Left lung (tissue), 10 donors: ENCODE results near the gene PTPA. TPM values are rescaled to one million over a fixed set of nuclear protein-coding genes. Genes with fewer than 3 reads are reported as not detected.

Source experiments
- ATAC-seq: fragments of 200-7000 bp; cut with Tn5 transposase; one replicate; pipeline ENCODE4 v1.9.1; 2020; ENCODE audit warnings: moderate library complexity
- DNase-seq, 4 donors: peaks; one replicate each; pipeline ENCODE4 v3.0.0-alpha.2; 2013 to 2020
- H3K27ac ChIP-seq, 2 donors: fragments of 200-600 bp; sonication (generic) in 1 of 2; one replicate each; pipeline versions ENCODE4 v1.5.0 to v1.8.0; 2020 to 2021
- H3K27me3 ChIP-seq, 2 donors: fragments of 200-600 bp; sonication (generic) in 1 of 2; one replicate each; pipeline versions ENCODE4 v1.5.0 to v1.8.0; 2020 to 2021
- H3K36me3 ChIP-seq, 2 donors: fragments of 200-600 bp; sonication (generic) in 1 of 2; one replicate each; pipeline versions ENCODE4 v1.5.0 to v1.8.0; 2020 to 2021
- H3K4me1 ChIP-seq, 2 donors: fragments of 200-600 bp; one replicate each; pipeline ENCODE4 v1.8.0; 2021
- H3K4me3 ChIP-seq, 2 donors: fragments of 200-600 bp; sonication (generic) in 1 of 2; one replicate each; pipeline versions ENCODE4 v1.5.0 to v1.8.0; 2020 to 2021; ENCODE audit warnings: mild to moderate bottlenecking in 1 of 2
- H3K9me3 ChIP-seq, 2 donors: fragments of 200-600 bp; sonication (generic) in 1 of 2; one replicate each; pipeline versions ENCODE4 v1.5.0 to v1.8.0; 2020 to 2021
- intact Hi-C, 2 donors: fragments of 100-400 bp; cut with DNase I; formaldehyde crosslinking; loops; one replicate each; pipeline versions ENCODE4 v1.11.2 to v1.14.2; 2022
- polyA plus RNA-seq, 6 donors: library from polyadenylated mRNA; unstranded; fragments of 120-200 nt; gene quantifications; one replicate each; pipeline ENCODE4 v1.2.1, GENCODE V29; 2013; ENCODE audit not compliant: insufficient read length in 6 of 6
- total RNA-seq, 2 donors: library from RNA; stranded (reverse); fragmentation: NEBNext Ultra II Directional; extraction: Animal tissue kit (Norgen Biotek cat#: 25700); gene quantifications; one replicate each; pipeline ENCODE4 v1.2.1, GENCODE V29; 2021
- TF ChIP-seq, protein P1 (sequence below), 2 donors: fragments of 200-600 bp; sonication (generic) in 1 of 2; IDR thresholded peaks; one replicate each; pipeline versions ENCODE4 v1.5.0 to v1.8.0; 2021; ENCODE audit warnings: antibody characterized with exemption in 2 of 2
- donor health status: DM: no; HTN: yes; CAD: no.
- donor health status: DM: no; HTN: no; CAD: no.

Gene PTPA
- total and polyA plus RNA-seq, 8 donors, result 120 to 148 (median 140) TPM

DNA sequence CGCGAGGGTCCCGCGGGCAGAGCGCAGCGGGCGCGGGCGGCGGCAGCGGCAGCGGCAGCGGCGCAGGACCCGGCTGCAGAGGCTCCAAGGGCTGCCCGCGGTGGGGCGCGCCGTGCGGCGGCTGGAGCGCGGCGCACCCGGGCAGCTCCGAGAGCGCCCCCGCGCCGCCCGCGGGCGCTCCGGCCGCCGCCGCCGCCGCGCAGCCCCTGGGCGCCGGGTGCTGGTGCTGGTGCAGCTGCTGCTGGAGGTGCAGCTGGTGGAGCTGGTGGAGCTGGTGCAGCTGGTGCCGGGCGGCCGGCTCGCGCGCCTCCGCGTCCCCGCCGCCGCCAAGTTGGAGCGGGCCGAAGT is 66.2 kb downstream of the PTPA start:
- Histone ChIP-seq H3K27me3 (peaks cover 0 to 20% of the 10 kb centered on the region in 2 donors), H3K9me3 (no peaks in the 10 kb centered on the region), H3K4me3 (peak overlapping the region; percentile 87 to 93), H3K4me1 (peaks cover 6 to 40% of the 10 kb centered on the region in 2 donors), H3K27ac (peak overlapping the region; percentile 88 to 93), H3K36me3 (no peaks in the 10 kb centered on the region)
- TF ChIP-seq, protein P1, sequence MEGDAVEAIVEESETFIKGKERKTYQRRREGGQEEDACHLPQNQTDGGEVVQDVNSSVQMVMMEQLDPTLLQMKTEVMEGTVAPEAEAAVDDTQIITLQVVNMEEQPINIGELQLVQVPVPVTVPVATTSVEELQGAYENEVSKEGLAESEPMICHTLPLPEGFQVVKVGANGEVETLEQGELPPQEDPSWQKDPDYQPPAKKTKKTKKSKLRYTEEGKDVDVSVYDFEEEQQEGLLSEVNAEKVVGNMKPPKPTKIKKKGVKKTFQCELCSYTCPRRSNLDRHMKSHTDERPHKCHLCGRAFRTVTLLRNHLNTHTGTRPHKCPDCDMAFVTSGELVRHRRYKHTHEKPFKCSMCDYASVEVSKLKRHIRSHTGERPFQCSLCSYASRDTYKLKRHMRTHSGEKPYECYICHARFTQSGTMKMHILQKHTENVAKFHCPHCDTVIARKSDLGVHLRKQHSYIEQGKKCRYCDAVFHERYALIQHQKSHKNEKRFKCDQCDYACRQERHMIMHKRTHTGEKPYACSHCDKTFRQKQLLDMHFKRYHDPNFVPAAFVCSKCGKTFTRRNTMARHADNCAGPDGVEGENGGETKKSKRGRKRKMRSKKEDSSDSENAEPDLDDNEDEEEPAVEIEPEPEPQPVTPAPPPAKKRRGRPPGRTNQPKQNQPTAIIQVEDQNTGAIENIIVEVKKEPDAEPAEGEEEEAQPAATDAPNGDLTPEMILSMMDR (IDR thresholded peaks at IDR 0.05), result no peak
- DNase-seq (no peak), ATAC-seq (no peak)
- intact Hi-C loops, result loop anchor here in 1 of 2 donors (5.0 to 10.0 kb wide), 2 partner anchors 305 to 437 kb away; no protein-coding TSS in a partner anchor

DNA sequence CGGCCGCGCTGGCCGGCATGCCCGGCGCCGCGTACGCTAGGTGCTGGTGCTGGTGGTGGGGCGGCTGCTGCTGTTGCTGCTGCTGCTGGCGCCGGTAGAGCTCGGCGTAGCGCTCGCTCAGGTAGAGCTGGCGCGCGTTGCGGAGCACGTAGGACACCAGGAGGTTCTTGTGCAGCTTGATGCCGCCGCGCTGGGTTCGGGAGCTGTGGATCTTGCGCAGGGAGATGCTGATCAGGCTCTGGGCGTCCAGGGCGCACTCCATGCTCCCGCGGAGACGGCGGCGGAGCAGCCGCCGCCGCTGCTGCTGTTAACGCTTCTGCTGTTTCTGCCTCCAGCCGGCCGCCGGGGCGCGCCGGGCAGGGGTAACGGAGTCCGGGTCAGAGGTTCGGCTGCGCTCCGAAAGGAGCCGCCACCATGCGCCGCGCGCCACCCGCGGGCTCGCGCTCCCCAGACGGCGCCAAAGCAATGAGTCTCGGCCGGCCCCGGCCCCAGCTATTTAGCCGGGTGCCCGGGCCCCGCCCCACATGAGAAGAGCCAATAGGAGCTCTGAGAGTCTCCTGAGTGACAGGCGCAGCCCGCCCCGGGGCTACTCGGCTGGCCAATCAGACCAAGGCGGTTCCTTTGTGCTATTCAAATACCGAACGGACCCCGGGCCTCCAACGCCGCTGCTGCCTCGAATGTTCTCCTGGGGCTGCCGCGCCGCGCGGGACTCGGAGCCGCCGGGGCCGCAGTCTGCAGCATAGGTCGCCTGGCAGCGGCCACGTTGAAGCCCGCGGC is 66.8 kb downstream of the PTPA start, which contains the start of gene IER5L:
TSS of gene IER5L (minus strand) at position 471 of the 777 bp plus-strand sequence. CDS start at position 262, 209 bp downstream.
- no peaks in the 10 kb centered on the region for H3K9me3 ChIP-seq
- no peaks in the 10 kb centered on the region for H3K36me3 ChIP-seq
- peak within 1 kb of the TSS; percentile 93 to 100 for H3K27ac ChIP-seq
- ATAC-seq, result peak; percentile 73
- H3K27me3 ChIP-seq, result peaks cover 0 to 19% of the 10 kb centered on the region in 2 donors
- peak within 1 kb of the TSS; percentile 87 to 93 for H3K4me3 ChIP-seq
- intact Hi-C loops, result loop anchor here in 1 of 2 donors (5.0 to 10.0 kb wide), 2 partner anchors 304 to 437 kb away; no protein-coding TSS in a partner anchor
- DNase-seq, result peak; percentile 94 to 97 (median 96)
- peaks cover 6 to 40% of the 10 kb centered on the region in 2 donors for H3K4me1 ChIP-seq
- TF ChIP-seq, protein P1 (IDR thresholded peaks at IDR 0.05), result no peak

DNA sequence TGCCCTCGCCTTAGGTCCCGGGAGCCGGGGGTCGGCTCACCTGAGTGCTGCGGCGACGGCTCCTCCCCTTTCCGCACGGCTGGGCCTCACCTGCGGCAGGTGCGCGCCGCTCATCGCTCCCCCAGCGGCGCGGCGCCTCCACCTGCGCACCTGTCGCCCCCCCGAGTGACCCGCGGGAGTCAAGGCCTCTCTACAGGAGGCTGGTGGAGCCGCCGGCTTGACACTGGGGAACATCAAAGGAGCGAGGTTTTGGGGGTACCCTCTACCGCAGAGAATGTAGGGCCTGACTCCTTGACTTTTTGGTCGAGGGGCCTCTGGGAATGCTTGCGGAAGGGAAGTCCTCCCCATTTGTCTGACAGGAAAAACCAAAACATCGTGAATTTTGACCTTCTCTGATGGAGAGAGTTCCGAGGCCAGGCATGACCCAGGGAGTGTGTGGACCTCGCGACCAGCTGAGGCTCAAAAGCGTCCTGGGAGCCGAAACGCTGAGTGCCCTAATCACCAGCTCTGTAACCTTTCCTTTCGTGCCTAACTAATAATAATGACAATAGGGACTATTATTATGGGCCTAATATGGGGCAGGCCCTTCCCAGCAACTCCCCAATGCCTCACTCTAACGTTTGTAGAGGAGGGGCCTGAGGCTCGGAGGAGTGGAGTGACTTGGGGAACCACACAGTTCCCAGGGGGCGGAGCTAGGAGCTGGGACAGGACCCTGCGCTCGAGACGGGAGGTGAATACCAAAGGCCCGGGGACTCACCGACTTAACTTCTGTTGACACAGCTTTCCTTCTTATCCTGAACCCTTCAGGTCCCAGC is 67.6 kb downstream of the PTPA start:
- intact Hi-C loops, result loop anchor here in 1 of 2 donors (5.0 to 10.0 kb wide), 2 partner anchors 304 to 436 kb away; no protein-coding TSS in a partner anchor

DNA sequence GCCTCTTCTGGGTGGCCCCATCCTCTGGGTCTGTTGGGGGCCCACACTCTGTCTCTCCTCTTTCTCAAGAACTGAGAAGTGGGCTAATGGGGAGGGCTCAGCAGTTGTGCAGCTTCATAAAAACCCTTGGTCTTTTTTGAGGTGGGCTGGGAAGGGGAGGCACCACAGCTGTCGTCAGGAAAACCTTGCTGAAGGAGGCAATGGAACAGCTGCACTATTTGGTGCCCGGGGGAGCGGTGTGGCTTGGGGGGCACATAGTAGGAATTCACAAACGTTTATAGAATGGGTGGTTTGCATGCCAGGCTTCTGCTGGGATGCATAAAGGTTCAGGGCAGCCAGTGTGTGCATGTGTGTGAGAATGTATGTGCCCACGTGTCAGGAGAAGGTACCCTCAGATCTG is 70.0 kb downstream of the PTPA start:
- Histone ChIP-seq H3K27me3 (peaks cover 0 to 9% of the 10 kb centered on the region in 2 donors), H3K4me1 (peaks cover 0 to 14% of the 10 kb centered on the region in 2 donors), H3K36me3 (no peaks in the 10 kb centered on the region), H3K4me3 (no peak overlapping the region), H3K27ac (no peak overlapping the region), H3K9me3 (no peaks in the 10 kb centered on the region)
- DNase-seq (no peak), ATAC-seq (no peak)
- intact Hi-C loops, result no loop called here
- TF ChIP-seq, protein P1 (IDR thresholded peaks at IDR 0.05), result no peak

More for the DNA sequence above, 67.6 kb downstream of the PTPA start:
- no peaks in the 10 kb centered on the region for H3K9me3 ChIP-seq
- ATAC-seq, result no peak
- no peak for DNase-seq
- no peak overlapping the region for H3K27ac ChIP-seq
- no peaks in the 10 kb centered on the region for H3K36me3 ChIP-seq
- H3K4me3 ChIP-seq, result peak overlapping the region in 1 of 2 donors; percentile 93
- H3K27me3 ChIP-seq, result peaks cover 0 to 11% of the 10 kb centered on the region in 2 donors
- TF ChIP-seq, protein P1 (IDR thresholded peaks at IDR 0.05), result no peak
- peaks cover 2 to 34% of the 10 kb centered on the region in 2 donors for H3K4me1 ChIP-seq
